Activated T-cell treated with anti-CD3 and anti-CD28 coated beads for 4 hours (primary cell): Measurements from ENCODE around the gene DHX38.

ENCODE experiments used
- DNase-seq: peaks from one replicate; pipeline ENCODE4 v3.0.0-alpha.2; 2020

Gene DHX38

DNA sequence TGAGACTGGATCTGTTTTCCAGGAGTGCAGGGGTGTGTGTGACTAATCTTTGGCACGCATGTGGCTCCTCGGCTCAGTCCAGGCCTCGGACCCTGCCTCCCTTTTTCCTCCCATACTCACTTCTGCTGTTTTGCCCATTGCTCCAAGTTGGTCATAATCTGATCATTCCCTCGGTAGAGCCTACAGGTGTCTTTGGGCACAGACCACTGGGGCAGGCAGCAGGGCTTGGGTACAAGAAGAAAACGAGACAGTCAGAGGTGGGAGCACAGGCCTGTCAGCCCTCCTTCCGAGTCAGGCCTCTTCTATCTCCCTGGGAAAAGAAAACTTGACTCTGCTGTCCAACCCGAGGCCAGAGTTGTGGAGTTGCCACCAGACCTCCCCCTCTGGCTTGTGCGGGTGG, 29.8 kb downstream of the DHX38 start:
- no peak for DNase-seq

DNA sequence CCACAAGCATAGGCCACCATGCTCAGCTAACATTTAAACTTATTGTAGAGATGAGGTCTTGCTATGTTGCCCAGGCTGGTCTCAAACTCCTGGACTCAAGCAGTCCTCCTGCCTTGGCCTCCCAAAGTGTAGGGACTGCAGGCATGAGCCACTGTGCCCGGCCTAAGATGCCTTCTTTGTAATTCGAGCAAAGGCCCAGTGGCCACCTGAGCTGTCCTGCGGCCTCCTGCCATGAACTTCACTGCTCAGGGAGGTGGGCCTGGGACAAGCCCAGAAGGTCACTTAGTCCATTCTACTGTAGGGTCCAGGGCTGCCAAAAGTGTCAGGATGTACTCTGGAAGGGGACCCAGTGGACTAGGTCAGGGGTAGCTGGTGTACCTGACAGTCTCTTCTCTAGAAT, 30.5 kb downstream of the DHX38 start:
- no peak for DNase-seq

DNA sequence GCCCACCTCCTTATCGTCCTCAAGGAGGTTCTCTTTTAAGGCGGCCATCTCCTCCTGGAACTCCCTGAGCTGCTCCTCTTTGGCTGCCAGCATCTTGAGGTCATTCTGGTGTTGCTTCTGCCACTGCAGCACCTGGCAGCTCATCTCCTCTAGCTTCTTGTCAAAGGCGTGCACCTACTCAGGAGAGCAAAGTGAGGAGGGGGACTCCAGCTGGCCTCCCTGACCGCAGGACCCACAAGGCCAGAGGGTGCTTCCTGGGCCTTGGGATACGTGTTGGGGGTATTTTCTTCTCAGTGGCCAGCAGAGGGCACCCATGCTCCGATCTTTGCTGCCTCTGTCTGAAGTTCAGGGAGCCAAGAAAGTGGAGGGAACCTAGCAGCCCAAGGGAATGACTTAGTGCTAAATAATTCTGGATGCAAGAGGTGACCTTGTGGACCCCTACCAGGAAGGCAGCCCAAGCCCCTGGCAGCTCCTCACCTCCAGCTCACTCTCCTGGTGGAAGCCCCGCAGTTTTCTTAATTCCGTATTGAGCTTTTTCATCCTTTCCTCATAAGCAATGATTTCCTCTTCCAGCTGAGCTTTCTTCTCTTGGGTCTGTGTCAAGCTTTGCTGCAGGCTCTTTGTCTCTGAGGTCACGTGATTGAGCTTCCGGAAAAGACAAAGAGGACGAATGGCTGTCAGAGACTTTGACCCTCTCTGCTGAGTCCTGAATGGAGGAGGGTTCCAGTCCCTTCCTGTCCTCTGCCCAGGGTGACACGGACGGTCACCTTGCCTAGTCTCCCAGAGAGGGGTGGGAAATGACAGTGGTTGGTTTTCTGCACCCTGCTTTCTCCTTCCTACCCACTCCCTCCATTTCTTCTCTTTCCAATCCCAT, 31.4 kb downstream of the DHX38 start:
- peak; percentile 48 for DNase-seq

DNA sequence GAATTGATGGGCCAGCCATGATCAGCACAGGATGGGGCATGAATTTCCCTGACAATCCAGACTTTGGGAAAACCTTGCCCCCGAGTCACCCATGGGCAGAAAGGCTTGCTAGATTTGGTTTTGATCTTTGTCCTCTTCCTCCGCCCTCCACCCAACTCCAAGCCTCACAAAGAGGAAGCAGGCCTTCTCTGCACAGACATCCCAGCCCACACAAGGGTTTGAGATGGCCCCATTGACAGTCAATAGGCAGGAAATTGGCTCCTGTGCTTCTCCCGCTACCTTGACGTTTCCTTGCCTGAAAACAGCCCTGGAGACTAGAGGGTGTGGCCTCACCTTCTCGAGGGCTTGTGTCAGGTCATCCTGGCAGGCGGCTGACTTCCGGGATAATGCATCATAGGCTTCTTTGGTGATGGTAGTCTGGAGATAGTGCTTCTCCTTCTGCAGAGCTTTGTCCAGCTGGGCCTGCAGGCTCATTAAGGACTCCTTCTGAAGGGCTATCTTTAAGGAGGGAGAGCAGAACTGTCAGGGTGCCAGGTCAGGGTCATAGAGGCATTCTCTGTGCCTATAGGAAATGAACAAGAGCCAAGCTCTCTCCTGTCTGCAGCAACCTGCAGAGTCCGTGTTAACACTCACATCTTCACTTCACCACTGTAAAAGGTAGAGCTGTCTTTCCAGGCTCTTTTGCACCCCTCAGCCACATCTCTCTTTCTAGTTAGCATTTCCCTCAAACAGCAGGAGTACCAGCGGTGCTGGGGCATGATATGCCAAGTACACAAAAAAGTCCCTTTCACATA, 32.2 kb downstream of the DHX38 start:
- DNase-seq: no peak

DNA sequence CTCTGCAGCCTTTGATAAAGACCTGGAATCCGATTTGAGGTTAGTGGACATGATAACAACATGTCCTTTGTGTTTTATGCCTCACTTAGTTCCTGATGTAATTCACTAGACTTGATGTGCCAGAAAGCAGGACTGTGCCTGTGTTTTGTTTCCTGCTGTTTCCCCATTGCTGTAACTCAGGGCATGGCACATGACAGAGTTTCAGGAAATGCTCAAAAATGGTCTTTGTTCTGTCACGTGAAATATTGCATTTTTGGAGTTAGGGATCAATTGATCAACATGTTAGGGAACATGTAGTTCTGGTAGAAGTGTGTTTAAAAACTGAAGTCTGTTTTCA, 32.8 kb downstream of the DHX38 start:
- DNase-seq: no peak

DNA sequence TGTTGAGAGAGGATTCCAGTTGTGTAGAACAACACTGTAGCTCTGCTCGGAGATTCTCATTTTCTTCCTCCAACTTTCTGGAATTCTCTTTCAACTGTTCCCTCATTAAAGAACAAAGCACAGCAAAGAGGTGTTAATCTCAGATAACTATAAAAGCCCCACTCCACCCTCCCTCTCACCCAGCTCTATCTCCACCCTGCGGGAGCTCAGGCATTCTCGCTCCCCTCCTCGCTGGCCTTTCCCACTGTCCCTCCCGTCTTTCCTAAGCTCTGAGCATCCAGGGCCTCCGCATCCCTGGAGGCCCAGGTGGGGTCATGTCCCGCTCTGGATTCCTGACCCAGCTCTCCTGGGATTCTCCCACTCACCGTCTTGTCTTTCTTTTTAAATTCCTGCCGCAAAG, 35.1 kb downstream of the DHX38 start:
- no peak for DNase-seq

DNA sequence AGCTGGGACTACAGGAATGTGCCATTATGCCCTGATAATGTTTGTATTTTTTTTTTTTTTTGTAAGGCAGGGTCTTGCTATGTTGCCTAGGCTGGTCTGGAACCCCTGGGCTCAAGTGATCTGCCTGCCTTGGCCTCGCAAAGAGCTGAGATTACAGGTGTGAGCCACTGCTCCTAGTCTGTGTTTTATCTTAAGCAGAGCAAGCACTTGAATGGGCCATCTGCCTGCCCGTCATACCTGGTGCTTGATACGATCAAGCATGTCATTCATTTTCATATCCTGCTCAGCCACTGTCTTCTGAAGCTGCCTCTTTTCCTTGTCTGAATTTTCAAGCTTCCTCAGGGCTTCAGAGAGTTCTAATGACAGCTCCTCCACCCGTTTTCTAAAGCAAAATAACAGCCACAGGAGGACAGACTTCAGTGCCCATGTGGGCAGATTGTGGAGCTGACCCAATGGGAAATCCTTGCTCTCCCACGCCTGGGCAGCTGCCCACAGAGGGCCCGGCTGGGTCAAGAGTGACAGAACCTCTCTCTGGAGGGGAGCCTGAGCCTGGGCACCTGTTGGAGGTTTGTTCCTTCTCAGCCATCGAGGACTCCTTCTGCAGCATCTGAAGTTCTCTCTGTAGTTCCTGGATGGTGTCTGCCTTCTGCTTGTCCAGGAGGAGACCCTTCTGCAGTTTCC, 36.5 kb downstream of the DHX38 start:
- no peak for DNase-seq

DNA sequence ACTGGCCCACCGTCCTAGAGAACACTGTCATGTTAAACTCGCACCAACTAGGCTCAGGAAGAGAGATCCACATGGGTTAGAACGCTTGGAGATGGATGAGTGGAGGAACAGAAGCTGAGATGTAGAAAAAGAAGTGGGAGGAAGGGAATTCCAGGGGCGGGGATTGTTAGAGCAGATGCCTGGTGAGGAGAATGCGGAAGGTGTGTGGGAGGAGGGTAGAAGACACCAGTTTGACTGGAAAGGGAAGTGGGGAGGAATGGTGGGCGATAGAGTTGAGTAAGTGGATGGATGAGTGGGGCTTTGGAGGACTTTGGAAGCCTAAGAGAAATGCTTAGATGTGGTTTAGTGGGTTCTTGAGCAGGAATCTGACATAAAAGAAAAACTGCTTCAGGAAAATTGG, 37.4 kb downstream of the DHX38 start:
- no peak for DNase-seq

DNA sequence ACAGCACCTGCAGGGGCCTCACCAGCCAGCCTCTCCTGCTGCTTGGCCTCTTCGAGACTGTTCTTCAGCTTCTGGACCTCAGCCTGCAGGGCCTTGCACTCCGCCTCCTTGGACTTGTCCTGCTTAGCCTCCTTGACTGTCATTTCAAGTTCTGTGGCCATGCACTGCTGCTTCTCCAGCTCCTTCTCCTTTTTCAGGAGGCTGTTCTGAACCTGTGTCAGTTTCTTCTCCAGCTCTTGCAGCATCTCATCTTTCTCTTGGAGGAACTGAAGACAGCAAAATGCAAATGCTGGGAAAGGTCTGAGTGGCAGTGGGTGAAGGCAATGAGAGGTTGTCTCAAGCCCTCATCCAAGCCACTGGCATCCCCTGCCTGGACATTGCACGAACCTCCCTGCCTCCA, 39.1 kb downstream of the DHX38 start:
- no peak for DNase-seq

DNA sequence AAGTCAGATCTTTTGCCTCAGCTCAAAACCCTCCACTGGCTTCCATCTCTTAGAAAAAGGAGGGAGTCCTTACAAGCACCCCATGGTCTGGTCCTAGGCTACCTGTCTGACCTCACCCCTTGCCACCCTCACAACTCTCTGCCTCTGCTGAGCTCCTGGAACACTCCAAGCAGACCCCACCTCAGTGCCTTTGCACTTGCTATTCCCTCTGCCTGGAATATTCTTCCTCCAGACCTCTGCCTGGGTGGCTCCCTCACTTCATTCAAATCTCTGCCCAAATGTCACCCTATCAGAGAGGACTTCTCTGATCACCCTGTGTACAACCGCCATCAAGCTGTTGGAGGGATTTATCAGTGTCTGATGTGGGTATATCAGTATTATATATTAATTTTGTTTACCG, 40.9 kb downstream of the DHX38 start:
- no peak for DNase-seq

DNA sequence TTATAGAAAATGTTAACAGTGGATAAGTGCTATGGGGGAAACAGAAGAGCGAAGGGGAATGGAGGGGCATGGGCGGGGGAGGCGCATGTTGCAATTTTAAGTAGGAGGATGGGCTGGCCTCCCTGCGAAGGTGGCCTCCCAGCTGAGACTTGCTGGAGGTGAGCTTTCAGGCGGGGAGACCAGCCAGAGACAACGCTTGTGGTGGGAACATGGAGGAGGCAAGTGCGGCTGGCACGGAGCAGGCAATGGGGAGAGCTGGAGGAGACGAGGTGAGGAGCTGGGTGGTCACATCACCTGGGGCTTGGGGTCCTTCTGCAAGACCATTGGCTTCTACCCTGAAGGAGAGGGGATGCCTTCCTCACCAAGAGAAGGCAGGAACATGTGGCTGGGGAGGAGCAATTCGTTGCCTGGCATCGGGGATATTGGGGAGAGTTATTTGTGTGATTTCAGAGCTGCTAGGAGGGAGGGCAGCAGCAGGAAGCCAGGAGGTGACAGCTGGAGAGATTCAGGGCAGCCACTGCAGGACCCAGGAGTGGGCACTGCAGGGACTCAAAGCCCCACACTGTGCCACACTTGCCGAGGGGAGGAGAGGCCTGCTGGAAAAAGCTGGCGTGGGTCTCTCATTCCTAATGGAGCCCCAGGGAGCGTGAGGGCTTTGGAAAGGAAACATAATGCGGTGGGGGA, 43.9 kb downstream of the DHX38 start:
- no peak for DNase-seq

DNA sequence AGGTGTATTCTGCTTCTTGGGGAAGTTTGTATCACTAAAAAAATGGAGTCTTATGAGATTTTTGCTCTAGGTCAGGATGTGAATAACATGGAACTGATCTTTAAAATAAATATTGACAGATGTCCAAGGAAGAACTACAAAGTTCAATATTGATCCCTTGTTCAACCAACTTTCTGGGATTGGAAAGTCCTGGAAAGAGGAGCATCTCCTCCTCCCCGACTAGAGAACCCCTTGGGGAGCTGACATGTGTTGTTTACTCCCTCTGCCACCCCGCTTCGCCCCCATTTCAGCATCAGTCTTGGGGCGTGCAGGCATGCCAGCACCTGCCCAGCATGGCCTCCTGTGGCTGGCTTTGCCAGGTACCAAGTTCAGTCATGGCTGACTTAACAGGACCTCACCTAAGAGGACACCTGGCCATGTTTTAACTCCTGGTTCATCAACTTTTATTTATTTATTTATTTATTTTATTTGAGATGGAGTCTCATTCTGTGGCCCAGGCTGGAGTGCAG, 44.5 kb downstream of the DHX38 start:
- no peak for DNase-seq

DNA sequence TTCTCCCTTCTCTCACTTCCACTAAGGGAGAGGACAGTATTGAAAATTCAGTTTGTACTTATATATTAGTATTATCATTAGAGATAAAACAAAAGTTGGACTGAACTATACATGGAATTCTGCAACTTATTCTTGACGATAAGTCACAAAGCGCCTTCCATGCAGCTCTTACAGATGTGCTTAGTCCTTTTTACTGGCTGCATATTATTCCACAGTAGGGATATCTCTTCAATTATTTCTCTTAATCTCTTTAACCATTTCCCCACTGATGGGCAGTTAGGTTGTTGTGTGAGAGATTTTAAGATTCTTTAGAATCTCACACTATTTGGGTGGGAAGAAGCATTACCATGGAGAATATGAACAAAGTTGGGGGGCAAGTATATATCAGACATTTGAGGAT, 46.3 kb downstream of the DHX38 start:
- DNase-seq: no peak

DNA sequence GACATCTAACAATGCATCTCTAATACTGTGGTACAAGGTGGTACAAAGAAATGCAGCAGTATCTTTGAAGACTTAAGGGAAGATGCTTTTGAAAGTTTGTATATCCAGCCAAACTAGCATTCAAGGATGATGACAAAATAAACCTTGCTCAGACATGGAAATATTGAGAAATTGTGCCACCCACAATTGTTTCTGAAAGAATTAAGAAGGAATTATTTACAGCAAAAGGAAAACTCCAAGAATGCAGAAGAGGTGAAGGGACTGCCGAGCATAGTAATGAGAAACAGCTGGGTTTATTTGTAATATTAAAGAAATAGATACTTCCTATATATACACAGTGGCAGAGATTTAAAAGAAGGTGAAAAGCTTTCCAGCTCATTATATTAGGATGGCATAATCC, 48.8 kb downstream of the DHX38 start:
- DNase-seq: no peak

DNA sequence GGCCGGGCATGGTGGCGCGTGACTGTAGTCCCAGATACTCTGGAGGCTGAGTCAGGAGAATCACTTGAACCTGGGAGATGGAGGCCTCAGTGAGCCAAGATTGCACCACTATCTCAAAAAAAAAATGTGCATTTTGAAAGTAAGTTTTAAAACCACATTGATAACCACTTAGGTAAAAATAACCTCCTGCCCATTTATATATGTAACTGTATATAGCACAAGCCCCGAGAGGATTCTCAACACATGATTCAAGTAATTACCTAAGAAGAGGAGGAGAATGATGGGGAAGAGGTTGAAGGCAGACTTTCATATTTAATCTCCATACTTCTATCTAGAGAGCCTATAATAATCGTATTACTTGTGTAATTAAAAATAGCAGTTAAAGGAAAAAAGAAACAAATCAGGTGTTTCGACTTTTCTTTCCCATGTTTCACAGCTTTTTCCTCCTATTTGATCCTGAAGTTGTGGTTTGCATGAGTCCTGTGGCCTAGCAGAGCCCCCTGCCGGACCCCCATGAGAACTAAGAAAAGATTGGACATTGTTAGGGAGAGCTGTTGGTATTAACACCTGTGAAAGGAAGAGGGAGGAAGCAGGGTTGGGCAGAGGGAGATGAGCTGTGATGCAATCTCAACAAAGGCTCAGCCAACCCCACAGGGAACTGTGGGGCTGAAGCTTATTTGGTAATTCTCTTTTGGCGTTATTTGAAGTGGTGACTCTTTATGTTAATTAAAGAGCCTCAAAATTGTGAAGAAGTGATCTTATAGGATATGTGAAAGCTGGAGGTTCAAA, 56.2 kb downstream of the DHX38 start:
- no peak for DNase-seq

DNA sequence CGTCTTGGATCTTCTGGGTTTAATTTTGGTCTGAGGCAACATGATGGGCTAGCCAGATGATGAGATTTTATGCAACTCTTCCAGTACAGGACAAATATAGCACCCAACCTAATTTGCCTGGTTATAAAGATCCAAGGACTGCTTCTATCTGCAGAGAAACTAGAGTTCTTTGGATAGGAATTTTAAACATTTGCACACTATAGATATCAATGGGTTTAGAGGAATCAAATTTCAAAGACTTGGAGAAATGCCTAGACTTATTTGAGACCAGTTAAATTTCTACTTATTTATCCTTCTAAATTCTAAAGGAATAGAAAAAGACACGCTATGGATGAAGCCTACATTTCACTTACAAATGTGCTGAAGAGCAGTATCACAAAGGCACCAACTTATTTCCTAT, 65.7 kb downstream of the DHX38 start:
- DNase-seq: no peak

DNA sequence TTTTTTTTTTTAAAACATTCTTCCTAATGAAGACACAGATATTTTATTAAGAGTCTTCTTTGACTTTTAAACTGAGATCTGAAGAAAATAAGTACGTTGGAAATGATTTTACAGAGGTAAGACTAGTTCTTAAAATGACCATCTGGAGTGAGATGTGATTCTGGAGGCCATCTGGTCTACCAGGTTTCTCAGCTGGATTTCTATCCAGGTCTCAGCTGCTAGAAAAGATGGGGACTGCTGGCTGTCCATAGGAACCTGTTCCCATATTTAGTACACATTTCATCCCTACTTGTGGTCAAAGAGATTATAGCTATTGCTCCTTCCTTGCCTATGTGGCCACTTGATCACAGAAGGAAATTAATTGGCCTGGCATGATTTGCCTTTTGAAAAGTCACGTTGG, 66.2 kb downstream of the DHX38 start:
- DNase-seq: no peak

DNA sequence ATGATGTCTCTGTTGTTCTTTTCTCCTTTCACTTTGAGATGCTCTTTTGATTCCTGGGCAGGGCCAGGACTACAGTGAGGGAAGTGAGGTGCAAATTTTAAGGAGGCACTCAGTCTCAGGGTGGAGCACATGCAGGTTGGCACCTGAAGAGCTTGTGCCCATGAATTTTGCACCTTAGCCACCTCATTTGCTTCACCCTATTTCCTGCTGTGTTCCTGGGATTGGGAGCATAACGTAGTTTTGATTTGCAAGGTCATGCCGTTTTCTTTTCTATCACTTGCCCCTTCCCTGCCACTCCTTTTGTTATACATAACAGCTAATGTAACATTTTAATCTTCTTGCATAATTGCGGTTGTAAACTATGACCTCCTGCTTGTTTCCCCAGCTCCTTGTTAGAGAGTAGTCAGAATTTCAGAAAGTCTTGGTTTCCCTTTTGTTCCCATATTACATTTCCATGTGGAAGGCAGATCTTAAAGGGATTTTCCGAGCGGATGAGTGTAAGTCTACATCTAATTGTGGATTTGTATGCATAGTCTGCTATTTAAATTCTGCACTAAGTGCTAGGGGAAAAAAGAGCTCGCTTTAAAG, 68.6 kb downstream of the DHX38 start:
- no peak for DNase-seq
